Measurements from ENCODE around the gene FGF6.

FGF6 gene

GRCh38 chr12:4392223-4392742 is 53.3 kb downstream of the FGF6 start:
- TF ChIP-seq CTCF (IDR thresholded peaks at IDR 0.05; ENCODE audit: low read depth, low read length, missing control alignments): no peak
- no peak for DNase-seq (ENCODE audit: low read depth)
- no peak overlapping the region for H3K4me3 ChIP-seq (ENCODE audit: low read depth, low read length)

- TF ChIP-seq CTCF (IDR thresholded peaks at IDR 0.05; ENCODE audit: low read depth, low read length, missing control alignments): no peak
- DNase-seq (ENCODE audit: low read depth): no peak
- H3K4me3 ChIP-seq (ENCODE audit: low read depth, low read length): no peak overlapping the region
These were observed 57.0 kb downstream of the FGF6 start for GRCh38 chr12:4388662-4389061.

GRCh38 chr12:4388032-4388431 is 57.6 kb downstream of the FGF6 start:
- no peak for TF ChIP-seq CTCF (IDR thresholded peaks at IDR 0.05; ENCODE audit: low read depth, low read length, missing control alignments)
- H3K4me3 ChIP-seq (ENCODE audit: low read depth, low read length): no peak overlapping the region
- DNase-seq (ENCODE audit: low read depth): no peak

- no peak overlapping the region for H3K4me3 ChIP-seq (ENCODE audit: low read depth, low read length)
- no peak for DNase-seq (ENCODE audit: low read depth)
- TF ChIP-seq CTCF (IDR thresholded peaks at IDR 0.05; ENCODE audit: low read depth, low read length, missing control alignments): no peak
These were observed 58.0 kb downstream of the FGF6 start for GRCh38 chr12:4387607-4388006.

- TF ChIP-seq CTCF (IDR thresholded peaks at IDR 0.05; ENCODE audit: low read depth, low read length, missing control alignments): no peak
- no peak overlapping the region for H3K4me3 ChIP-seq (ENCODE audit: low read depth, low read length)
- DNase-seq (ENCODE audit: low read depth): no peak
These were observed 58.8 kb downstream of the FGF6 start for GRCh38 chr12:4386801-4387200.

All from GM12864 (cell line).